ENCODE measurements around the gene CNTFR.

CNTFR gene

DNA sequence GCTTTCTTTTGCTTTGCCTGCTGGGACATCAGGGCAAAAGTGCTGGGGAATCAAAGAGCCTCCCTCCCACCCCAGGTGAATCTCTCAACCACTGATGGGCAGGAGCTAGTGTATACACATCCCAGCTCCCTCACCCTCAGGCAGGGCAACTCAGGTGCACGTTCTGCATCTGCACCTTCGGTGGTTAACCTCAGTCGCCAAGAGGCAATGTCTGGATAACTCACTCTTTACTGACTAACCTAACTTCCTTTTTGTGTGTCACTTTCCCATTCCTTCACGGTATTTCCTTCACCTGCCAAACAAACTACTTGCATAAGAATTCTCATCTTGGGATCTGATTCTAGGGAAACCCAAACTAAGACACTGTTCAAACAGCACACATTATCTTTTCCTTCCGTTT lies 26.3 kb downstream of the CNTFR start:
- no peaks in the 10 kb centered on the region for H3K79me2 ChIP-seq (ENCODE audit: control insufficient read depth, insufficient read depth, low read length)
- H3K9ac ChIP-seq (ENCODE audit: low read length) = no peak overlapping the region
- H3K36me3 ChIP-seq (ENCODE audit: control insufficient read depth, insufficient read depth, low read length) = no peaks in the 10 kb centered on the region
- no peak overlapping the region for H2BK15ac ChIP-seq (replicated peaks; ENCODE audit: low read depth)
- no peak overlapping the region for H3K4ac ChIP-seq (ENCODE audit: low read depth, low read length)
- H3K18ac ChIP-seq (ENCODE audit: low read length) = no peak overlapping the region
- no peak overlapping the region for H3K23ac ChIP-seq (ENCODE audit: low read length)
- no peak overlapping the region for H3K56ac ChIP-seq (ENCODE audit: low read length)
- no peak overlapping the region for H2BK5ac ChIP-seq (ENCODE audit: low read length)
- no peak overlapping the region for H3K27ac ChIP-seq (ENCODE audit: low read depth, low read length)
- H4K8ac ChIP-seq (ENCODE audit: low read depth, low read length) = no peak overlapping the region
- H4K5ac ChIP-seq (ENCODE audit: low read length) = no peak overlapping the region
- no peak overlapping the region for H3K4me3 ChIP-seq (ENCODE audit: low read length)
- H2BK120ac ChIP-seq (ENCODE audit: low read depth, low read length) = no peak overlapping the region
- no peaks in the 10 kb centered on the region for H3K27me3 ChIP-seq (ENCODE audit: insufficient read depth, low read length, poor library complexity)
- no peak for DNase-seq
- H3K4me2 ChIP-seq (ENCODE audit: low read length) = no peak overlapping the region
- H3K79me1 ChIP-seq (ENCODE audit: low read length) = no peaks in the 10 kb centered on the region
- WGBS (ENCODE audit: extremely low coverage, insufficient coverage, low lambda C conversion rate) = no CpG with 5 or more reads among the region's 5 CpGs
- no peak overlapping the region for H2AK5ac ChIP-seq (ENCODE audit: low read length)
- H3K4me1 ChIP-seq (ENCODE audit: control insufficient read depth, low read depth, low read length) = peaks cover 11% of the 10 kb centered on the region

DNA sequence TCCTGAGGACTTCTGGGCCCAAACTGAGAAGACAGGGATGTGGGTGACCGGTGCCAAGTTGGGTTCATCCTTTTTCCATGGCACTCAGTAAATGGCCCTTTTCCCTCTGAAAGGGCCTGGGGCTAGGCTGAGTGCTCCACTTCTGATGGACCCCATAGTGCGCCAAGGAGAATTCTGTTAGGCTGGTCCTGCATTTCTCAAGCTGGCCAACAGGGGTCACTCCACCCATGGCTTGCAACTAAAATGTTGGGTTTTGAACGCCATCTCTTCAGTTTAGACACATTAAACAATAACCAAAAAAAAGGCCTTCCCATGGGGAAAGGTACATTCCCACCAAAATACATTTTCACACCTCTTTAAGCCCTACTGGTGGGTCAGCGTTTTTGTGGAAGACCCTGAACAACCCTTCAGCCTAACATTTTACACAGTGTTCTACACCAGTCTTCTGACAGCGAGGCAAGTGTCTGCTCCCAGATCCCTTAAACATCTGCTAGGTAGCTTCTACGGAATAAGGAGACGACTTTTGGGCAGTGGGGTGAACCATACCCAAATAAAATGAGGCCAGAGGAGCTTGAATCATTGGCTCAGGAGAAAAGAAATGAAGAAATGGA lies 27.3 kb downstream of the CNTFR start:
- Histone ChIP-seq H3K4me3 (ENCODE audit: low read length) (no peak overlapping the region), H3K79me1 (ENCODE audit: low read length) (no peaks in the 10 kb centered on the region), H3K4me1 (ENCODE audit: control insufficient read depth, low read depth, low read length) (peaks cover 11% of the 10 kb centered on the region), H4K5ac (ENCODE audit: low read length) (no peak overlapping the region), H2BK5ac (ENCODE audit: low read length) (no peak overlapping the region), H3K79me2 (ENCODE audit: control insufficient read depth, insufficient read depth, low read length) (no peaks in the 10 kb centered on the region), H3K56ac (ENCODE audit: low read length) (no peak overlapping the region), H2BK15ac (replicated peaks; ENCODE audit: low read depth) (no peak overlapping the region), H3K4me2 (ENCODE audit: low read length) (no peak overlapping the region), H3K18ac (ENCODE audit: low read length) (no peak overlapping the region), H3K36me3 (ENCODE audit: control insufficient read depth, insufficient read depth, low read length) (no peaks in the 10 kb centered on the region), H3K9ac (ENCODE audit: low read length) (no peak overlapping the region), H3K4ac (ENCODE audit: low read depth, low read length) (no peak overlapping the region), H4K8ac (ENCODE audit: low read depth, low read length) (no peak overlapping the region), H3K27me3 (ENCODE audit: insufficient read depth, low read length, poor library complexity) (no peaks in the 10 kb centered on the region), H2BK120ac (ENCODE audit: low read depth, low read length) (no peak overlapping the region), H3K27ac (ENCODE audit: low read depth, low read length) (no peak overlapping the region), H3K23ac (ENCODE audit: low read length) (no peak overlapping the region), H2AK5ac (ENCODE audit: low read length) (no peak overlapping the region)
- no peak for DNase-seq
- no CpG with 5 or more reads among the region's 7 CpGs for WGBS (ENCODE audit: extremely low coverage, insufficient coverage, low lambda C conversion rate)

DNA sequence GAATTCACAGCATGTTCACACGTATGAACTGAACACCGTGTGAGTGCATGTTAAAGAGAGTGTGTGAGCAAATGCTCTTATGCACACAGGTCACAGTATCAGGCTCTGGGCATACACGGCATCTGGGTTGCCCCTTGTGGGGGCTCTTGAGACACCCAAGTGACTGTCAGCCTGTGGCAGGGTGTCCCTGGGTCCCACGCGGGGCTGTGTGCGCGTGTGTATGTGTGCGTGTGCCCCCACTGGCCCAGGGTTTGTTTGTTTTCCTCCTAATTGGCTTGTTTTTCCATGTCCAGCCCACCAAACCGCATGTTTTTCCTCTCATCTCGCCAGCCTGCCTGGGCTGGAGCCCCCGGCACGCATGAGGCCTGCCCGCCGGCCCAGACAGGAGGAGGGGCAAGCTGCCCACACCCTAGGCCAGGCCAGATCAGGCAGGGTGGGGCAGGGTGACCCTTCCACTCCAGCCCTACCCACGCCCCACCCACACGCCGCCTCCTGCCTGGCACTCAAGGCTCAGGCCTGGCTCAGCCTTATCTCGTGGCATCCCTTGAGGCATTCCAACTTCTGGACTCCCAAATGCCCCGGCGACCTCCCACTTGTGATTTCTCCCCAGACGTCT lies 28.8 kb downstream of the CNTFR start:
- Histone ChIP-seq H2AK5ac (ENCODE audit: low read length) (no peak overlapping the region), H3K27me3 (ENCODE audit: insufficient read depth, low read length, poor library complexity) (no peaks in the 10 kb centered on the region), H3K36me3 (ENCODE audit: control insufficient read depth, insufficient read depth, low read length) (no peaks in the 10 kb centered on the region), H3K4me1 (ENCODE audit: control insufficient read depth, low read depth, low read length) (peaks cover 11% of the 10 kb centered on the region), H2BK5ac (ENCODE audit: low read length) (no peak overlapping the region), H4K5ac (ENCODE audit: low read length) (no peak overlapping the region), H3K79me1 (ENCODE audit: low read length) (no peaks in the 10 kb centered on the region), H2BK120ac (ENCODE audit: low read depth, low read length) (no peak overlapping the region), H4K8ac (ENCODE audit: low read depth, low read length) (no peak overlapping the region), H3K27ac (ENCODE audit: low read depth, low read length) (no peak overlapping the region), H3K4me3 (ENCODE audit: low read length) (no peak overlapping the region), H2BK15ac (replicated peaks; ENCODE audit: low read depth) (no peak overlapping the region), H3K18ac (ENCODE audit: low read length) (no peak overlapping the region), H3K79me2 (ENCODE audit: control insufficient read depth, insufficient read depth, low read length) (no peaks in the 10 kb centered on the region), H3K56ac (ENCODE audit: low read length) (no peak overlapping the region), H3K23ac (ENCODE audit: low read length) (no peak overlapping the region), H3K4me2 (ENCODE audit: low read length) (no peak overlapping the region), H3K4ac (ENCODE audit: low read depth, low read length) (no peak overlapping the region), H3K9ac (ENCODE audit: low read length) (no peak overlapping the region)
- WGBS (ENCODE audit: extremely low coverage, insufficient coverage, low lambda C conversion rate) = no CpG with 5 or more reads among the region's 21 CpGs
- no peak for DNase-seq

DNA sequence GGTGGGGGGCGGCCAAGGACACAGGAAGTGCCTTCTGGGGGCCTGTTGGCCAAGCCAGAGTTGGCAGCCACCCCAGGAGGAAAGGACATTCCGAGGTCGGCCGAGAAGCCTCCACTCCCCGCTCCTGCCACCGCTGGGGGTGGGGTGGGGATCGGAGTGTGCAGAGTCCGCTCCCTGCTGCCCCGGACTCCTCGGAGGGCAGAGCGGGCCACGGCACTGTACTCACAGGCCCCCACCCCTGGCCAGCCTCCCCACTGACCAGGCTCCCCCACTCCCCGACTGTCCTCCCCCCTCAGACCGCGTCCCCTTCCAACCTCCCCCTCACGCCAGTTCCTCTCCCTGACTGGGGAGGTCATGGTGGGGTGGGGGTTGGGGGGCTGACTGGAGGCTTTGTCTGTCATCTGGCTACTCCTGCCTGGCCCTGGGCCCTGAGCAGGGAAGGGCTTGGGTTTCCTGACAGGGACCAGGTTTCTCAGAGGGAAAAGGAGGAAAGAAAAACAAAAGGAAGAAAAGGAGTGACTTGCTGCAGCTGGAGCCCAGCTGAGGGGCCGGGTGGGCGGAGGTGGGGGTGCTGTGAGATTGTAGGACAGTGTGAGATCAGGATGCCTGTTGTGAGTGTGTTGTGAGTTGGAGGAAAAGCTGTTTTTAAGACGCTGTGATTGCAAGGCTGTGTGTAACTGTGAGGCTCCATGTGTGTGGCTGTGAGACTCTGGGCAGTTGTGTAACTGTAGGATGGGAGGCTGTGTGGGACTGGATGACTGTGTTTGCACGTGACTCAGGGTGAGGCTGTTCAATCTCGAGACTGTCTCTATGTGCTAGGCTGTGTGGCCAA lies 29.7 kb downstream of the CNTFR start:
- peak overlapping the region; percentile 51 for H3K56ac ChIP-seq (ENCODE audit: low read length)
- peak overlapping the region; percentile 9 for H3K9ac ChIP-seq (ENCODE audit: low read length)
- no peak overlapping the region for H3K18ac ChIP-seq (ENCODE audit: low read length)
- H3K23ac ChIP-seq (ENCODE audit: low read length) = peak overlapping the region; percentile 15
- H2BK5ac ChIP-seq (ENCODE audit: low read length) = no peak overlapping the region
- no peaks in the 10 kb centered on the region for H3K79me2 ChIP-seq (ENCODE audit: control insufficient read depth, insufficient read depth, low read length)
- H4K8ac ChIP-seq (ENCODE audit: low read depth, low read length) = no peak overlapping the region
- DNase-seq = no peak
- H3K27me3 ChIP-seq (ENCODE audit: insufficient read depth, low read length, poor library complexity) = no peaks in the 10 kb centered on the region
- no peak overlapping the region for H3K4me2 ChIP-seq (ENCODE audit: low read length)
- no CpG with 5 or more reads among the region's 21 CpGs for WGBS (ENCODE audit: extremely low coverage, insufficient coverage, low lambda C conversion rate)
- no peak overlapping the region for H3K27ac ChIP-seq (ENCODE audit: low read depth, low read length)
- no peak overlapping the region for H4K5ac ChIP-seq (ENCODE audit: low read length)
- no peak overlapping the region for H2BK120ac ChIP-seq (ENCODE audit: low read depth, low read length)
- no peaks in the 10 kb centered on the region for H3K36me3 ChIP-seq (ENCODE audit: control insufficient read depth, insufficient read depth, low read length)
- no peaks in the 10 kb centered on the region for H3K79me1 ChIP-seq (ENCODE audit: low read length)
- H3K4me1 ChIP-seq (ENCODE audit: control insufficient read depth, low read depth, low read length) = peaks cover 7% of the 10 kb centered on the region
- H3K4ac ChIP-seq (ENCODE audit: low read depth, low read length) = no peak overlapping the region
- H2AK5ac ChIP-seq (ENCODE audit: low read length) = no peak overlapping the region
- H2BK15ac ChIP-seq (replicated peaks; ENCODE audit: low read depth) = no peak overlapping the region
- H3K4me3 ChIP-seq (ENCODE audit: low read length) = no peak overlapping the region

DNA sequence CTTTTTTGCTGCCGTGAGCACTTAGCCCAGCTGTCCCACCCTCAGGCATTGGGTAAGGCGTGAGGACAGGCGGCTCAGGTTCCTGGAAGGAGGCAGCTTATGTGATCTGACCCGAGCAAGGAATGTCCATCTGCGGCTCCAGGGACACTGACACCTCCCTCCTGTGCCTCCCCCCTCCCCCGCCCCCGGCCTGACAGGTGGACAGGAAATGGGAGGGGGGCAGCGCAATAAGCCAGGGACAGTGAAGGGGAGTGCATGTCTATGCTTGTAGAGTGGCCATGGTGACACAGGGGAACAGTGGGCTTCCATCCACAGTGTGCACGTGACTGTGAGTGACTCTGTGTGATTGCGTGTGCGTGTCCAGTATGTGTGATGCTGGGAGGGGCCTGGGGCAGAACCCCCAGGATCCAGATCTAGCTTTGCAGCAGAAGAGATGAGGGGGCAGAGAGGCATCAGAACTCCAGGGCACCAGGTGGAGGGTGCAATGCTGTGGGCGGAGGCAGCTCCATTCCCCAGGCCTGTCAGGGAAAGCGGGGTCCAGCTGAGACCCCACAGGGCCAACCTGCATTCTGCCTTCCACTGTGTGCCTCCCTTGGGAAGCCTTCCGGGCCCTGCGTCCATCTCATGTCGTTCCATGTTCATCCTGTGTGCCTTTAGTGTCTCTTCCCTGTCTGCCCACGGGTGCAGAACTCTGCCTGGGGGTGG lies 30.5 kb downstream of the CNTFR start:
- Histone ChIP-seq H3K9ac (ENCODE audit: low read length) (no peak overlapping the region), H3K4me3 (ENCODE audit: low read length) (no peak overlapping the region), H3K56ac (ENCODE audit: low read length) (no peak overlapping the region), H3K4me2 (ENCODE audit: low read length) (no peak overlapping the region), H4K5ac (ENCODE audit: low read length) (no peak overlapping the region), H3K36me3 (ENCODE audit: control insufficient read depth, insufficient read depth, low read length) (no peaks in the 10 kb centered on the region), H3K79me2 (ENCODE audit: control insufficient read depth, insufficient read depth, low read length) (no peaks in the 10 kb centered on the region), H2BK120ac (ENCODE audit: low read depth, low read length) (no peak overlapping the region), H3K4ac (ENCODE audit: low read depth, low read length) (no peak overlapping the region), H3K4me1 (ENCODE audit: control insufficient read depth, low read depth, low read length) (peaks cover 8% of the 10 kb centered on the region), H3K79me1 (ENCODE audit: low read length) (no peaks in the 10 kb centered on the region), H4K8ac (ENCODE audit: low read depth, low read length) (no peak overlapping the region), H3K27me3 (ENCODE audit: insufficient read depth, low read length, poor library complexity) (no peaks in the 10 kb centered on the region), H3K18ac (ENCODE audit: low read length) (no peak overlapping the region), H3K23ac (ENCODE audit: low read length) (no peak overlapping the region), H2BK15ac (replicated peaks; ENCODE audit: low read depth) (no peak overlapping the region), H3K27ac (ENCODE audit: low read depth, low read length) (no peak overlapping the region), H2BK5ac (ENCODE audit: low read length) (no peak overlapping the region), H2AK5ac (ENCODE audit: low read length) (no peak overlapping the region)
- no peak for DNase-seq
- no CpG with 5 or more reads among the region's 17 CpGs for WGBS (ENCODE audit: extremely low coverage, insufficient coverage, low lambda C conversion rate)
